ENCODE data around the gene OR6B3.

GRCh38 chr2:240048237-240048636, 5.1 kb downstream of the OR6B3 start:
- TF ChIP-seq CTCF (IDR thresholded peaks at IDR 0.05) (no peak), POLR2A (IDR thresholded peaks at IDR 0.05) (no peak)
